Endothelial cell (in vitro differentiated cells): ENCODE measurements around the gene DSEL. TPM values are rescaled to one million over a fixed set of nuclear protein-coding genes. Genes with fewer than 3 reads are reported as not detected.

Source experiments
- DNase-seq: peaks from one replicate; pipeline ENCODE4 v3.0.0; 2021; ENCODE audit warnings: low spot score
- H3K27ac Mint-ChIP-seq: one replicate; pipeline ENCODE4 v1.8.0; 2021; ENCODE audit warnings: mixed read lengths, inconsistent platforms; ENCODE audit not compliant: unreplicated experiment
- H3K27me3 Mint-ChIP-seq: one replicate; pipeline ENCODE4 v1.8.0; 2021; ENCODE audit warnings: mild to moderate bottlenecking, moderate library complexity, mixed read lengths, inconsistent platforms; ENCODE audit not compliant: unreplicated experiment
- H3K36me3 Mint-ChIP-seq: one replicate; pipeline ENCODE4 v1.8.0; 2021; ENCODE audit warnings: mild to moderate bottlenecking, low read depth, mixed read lengths, inconsistent platforms; ENCODE audit not compliant: unreplicated experiment
- H3K4me1 Mint-ChIP-seq: one replicate; pipeline ENCODE4 v1.8.0; 2021; ENCODE audit warnings: mild to moderate bottlenecking, mixed read lengths, inconsistent platforms; ENCODE audit not compliant: unreplicated experiment
- H3K4me3 Mint-ChIP-seq: one replicate; pipeline ENCODE4 v1.8.0; 2021; ENCODE audit warnings: mild to moderate bottlenecking, mixed read lengths, inconsistent platforms; ENCODE audit not compliant: unreplicated experiment
- H3K9me3 Mint-ChIP-seq: one replicate; pipeline ENCODE4 v1.8.0; 2021; ENCODE audit warnings: mixed read lengths, inconsistent platforms; ENCODE audit not compliant: unreplicated experiment
- long read RNA-seq: library from polyadenylated mRNA; unstranded; transcript quantifications from one replicate; pipeline ENCODE4 v2.0.0, GENCODE V29; 2020; ENCODE audit not compliant: unreplicated experiment
- total RNA-seq: library from RNA; stranded (reverse); fragmentation: NEBNext Ultra II Directional; extraction: Animal tissue kit (Norgen Biotek cat#: 25700); gene quantifications from one replicate; pipeline ENCODE4 v1.2.1, GENCODE V29; 2021; ENCODE audit not compliant: unreplicated experiment
- TF ChIP-seq, protein P1 (sequence below): fragments of 200-600 bp; sonication (generic); IDR thresholded peaks from one replicate; pipeline ENCODE4 v1.5.0; 2021; ENCODE audit warnings: antibody characterized with exemption; ENCODE audit not compliant: unreplicated experiment

Gene DSEL
- total RNA-seq, result 8.1 TPM
- long read RNA-seq, full-length matches to known transcripts, result 5 of 5 reads
- long read RNA-seq, partial matches to known transcripts, result 0 of 5 reads
- long read RNA-seq, other reads (novel, unspliced or antisense), result 0 of 5 reads

DNA sequence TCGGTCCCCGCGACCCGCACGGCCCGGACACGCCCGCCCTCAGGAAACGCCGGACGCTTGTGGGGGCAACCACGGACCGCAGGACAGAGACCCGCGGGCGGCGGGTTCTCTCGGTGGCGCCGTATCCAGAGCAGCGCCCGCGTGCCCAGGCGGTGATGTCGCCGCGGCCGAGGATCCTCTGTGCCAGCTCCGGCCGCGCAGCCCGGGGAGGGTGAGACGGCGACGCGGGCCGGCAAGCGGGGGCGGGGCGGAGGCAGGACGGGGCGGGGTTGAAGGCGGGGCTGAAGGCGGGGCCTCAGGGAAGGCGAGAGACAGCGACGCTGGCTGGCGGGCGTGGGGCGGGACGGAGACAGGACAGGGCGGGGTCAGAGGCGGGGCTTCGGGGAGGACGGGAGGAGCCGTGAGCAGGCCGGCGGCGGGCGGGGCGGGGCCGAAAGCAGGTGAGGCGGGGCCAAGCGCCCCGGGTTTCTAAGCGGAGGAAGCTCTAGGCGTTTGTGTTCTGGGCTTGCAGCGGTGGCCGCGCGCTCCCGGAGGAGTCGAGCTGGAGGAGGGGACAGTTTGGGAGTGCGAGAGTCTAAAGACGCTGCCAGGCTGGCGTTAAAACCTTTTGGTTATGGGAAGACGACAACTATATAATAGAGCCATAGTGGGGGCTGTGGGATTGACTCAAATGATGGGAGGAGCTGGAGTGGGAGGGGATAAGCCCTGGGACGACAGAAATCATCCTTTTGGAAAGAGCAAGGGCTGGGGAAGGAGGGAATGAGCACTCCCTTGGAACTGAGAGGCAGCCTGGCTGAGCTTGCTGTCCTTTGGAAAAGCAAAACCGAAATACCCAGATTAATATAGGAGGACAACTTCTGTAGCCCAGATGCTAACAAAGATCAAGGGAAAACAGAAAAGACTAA is at the start of gene DSEL:
TSS of gene DSEL (minus strand) at position 182 of the 905 bp plus-strand sequence. CDS start 2,112 bp downstream, outside the sequence.
- no peaks in the 10 kb centered on the region for H3K36me3 Mint-ChIP-seq
- peak within 1 kb of the TSS; percentile 98 for H3K4me3 Mint-ChIP-seq
- peak within 1 kb of the TSS; percentile 92 for H3K27ac Mint-ChIP-seq
- H3K9me3 Mint-ChIP-seq, result no peaks in the 10 kb centered on the region
- peak; percentile 100 for DNase-seq
- peaks cover 7% of the 10 kb centered on the region for H3K27me3 Mint-ChIP-seq
- TF ChIP-seq, protein P1, sequence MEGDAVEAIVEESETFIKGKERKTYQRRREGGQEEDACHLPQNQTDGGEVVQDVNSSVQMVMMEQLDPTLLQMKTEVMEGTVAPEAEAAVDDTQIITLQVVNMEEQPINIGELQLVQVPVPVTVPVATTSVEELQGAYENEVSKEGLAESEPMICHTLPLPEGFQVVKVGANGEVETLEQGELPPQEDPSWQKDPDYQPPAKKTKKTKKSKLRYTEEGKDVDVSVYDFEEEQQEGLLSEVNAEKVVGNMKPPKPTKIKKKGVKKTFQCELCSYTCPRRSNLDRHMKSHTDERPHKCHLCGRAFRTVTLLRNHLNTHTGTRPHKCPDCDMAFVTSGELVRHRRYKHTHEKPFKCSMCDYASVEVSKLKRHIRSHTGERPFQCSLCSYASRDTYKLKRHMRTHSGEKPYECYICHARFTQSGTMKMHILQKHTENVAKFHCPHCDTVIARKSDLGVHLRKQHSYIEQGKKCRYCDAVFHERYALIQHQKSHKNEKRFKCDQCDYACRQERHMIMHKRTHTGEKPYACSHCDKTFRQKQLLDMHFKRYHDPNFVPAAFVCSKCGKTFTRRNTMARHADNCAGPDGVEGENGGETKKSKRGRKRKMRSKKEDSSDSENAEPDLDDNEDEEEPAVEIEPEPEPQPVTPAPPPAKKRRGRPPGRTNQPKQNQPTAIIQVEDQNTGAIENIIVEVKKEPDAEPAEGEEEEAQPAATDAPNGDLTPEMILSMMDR, result no peak
- peaks cover 36% of the 10 kb centered on the region for H3K4me1 Mint-ChIP-seq

GRCh38 chr18:67553437-67553836 is 36.9 kb upstream of the DSEL start:
- H3K36me3 Mint-ChIP-seq, result no peaks in the 10 kb centered on the region
- peaks cover 21% of the 10 kb centered on the region for H3K4me1 Mint-ChIP-seq
- no peak overlapping the region for H3K27ac Mint-ChIP-seq
- no peak overlapping the region for H3K4me3 Mint-ChIP-seq
- TF ChIP-seq, protein P1, result no peak
- H3K27me3 Mint-ChIP-seq, result no peaks in the 10 kb centered on the region
- no peaks in the 10 kb centered on the region for H3K9me3 Mint-ChIP-seq
- no peak for DNase-seq

DNA sequence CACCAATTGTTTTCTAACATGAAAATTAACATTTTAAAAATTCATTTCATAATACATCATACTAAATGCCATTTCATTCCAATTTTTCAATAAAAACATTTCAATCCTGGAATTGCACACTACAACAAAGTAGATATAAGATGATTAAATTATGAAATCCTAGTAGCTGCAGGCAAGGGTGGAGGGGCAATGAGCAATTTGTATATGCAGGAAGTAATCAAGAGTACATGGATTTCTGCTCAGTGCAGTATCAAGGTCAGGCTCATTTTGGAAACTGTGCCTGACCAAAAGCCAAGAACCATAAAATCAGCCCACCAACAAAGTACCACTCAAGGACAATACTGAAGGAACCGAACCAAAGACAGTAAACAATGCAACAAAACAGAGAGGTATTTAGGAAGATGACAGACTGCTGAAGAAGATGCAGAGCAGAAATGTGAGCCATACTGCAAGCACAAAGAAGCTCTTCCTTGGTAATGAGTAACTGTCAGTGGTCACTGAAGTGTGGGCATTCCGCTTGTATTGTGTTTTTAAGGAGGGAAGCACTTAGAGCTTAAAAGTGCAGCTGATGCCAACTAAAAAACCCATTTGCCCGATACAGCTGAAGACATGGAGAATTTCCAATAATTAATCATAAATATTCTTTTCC is 34.5 kb upstream of the DSEL start:
- Mint-ChIP-seq H3K27ac (no peak overlapping the region), H3K4me3 (no peak overlapping the region), H3K4me1 (peaks cover 21% of the 10 kb centered on the region), H3K27me3 (no peaks in the 10 kb centered on the region), H3K36me3 (no peaks in the 10 kb centered on the region), H3K9me3 (no peaks in the 10 kb centered on the region)
- DNase-seq, result no peak
- TF ChIP-seq, protein P1, result no peak

DNA sequence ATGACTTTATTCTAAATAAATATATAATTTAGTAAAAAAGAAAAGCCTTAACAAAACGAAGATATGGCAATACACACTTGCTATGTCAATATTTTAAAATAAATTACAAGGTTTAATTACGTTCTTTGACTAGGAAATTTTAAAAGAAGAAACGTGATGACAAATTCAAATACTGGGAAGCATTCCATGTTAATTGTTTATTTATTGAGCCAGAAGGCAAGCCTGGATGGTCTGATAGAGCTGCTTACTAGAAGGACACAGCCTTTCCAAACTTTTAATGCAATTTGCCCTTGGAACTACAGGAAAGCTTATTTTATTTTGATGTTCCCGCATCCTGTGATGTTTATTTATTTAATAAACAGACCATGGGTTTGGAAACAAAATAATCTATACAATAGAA is 33.4 kb upstream of the DSEL start:
- H3K27me3 Mint-ChIP-seq, result no peaks in the 10 kb centered on the region
- H3K4me3 Mint-ChIP-seq, result no peak overlapping the region
- H3K27ac Mint-ChIP-seq, result no peak overlapping the region
- no peak for DNase-seq
- TF ChIP-seq, protein P1, result no peak
- H3K36me3 Mint-ChIP-seq, result no peaks in the 10 kb centered on the region
- H3K4me1 Mint-ChIP-seq, result peaks cover 21% of the 10 kb centered on the region
- no peaks in the 10 kb centered on the region for H3K9me3 Mint-ChIP-seq

GRCh38 chr18:67545681-67546080 is 29.2 kb upstream of the DSEL start:
- Mint-ChIP-seq H3K27me3 (no peaks in the 10 kb centered on the region), H3K27ac (no peak overlapping the region), H3K4me1 (peaks cover 16% of the 10 kb centered on the region), H3K9me3 (no peaks in the 10 kb centered on the region), H3K4me3 (no peak overlapping the region), H3K36me3 (no peaks in the 10 kb centered on the region)
- DNase-seq, result no peak
- TF ChIP-seq, protein P1, result no peak
